GM20431 (cell line): Measurements from ENCODE around the gene ATP11B.
"Not testable (repeated sequence)": the region's sequence is repeated elsewhere in the genome, so short reads cannot be mapped to it uniquely, and the experiment has no call there.

ENCODE experiments used
- in situ Hi-C: fragments of 300-500 bp; cut with MseI, MboI; formaldehyde crosslinking; loops from one replicate; pipeline ENCODE4 v1.15.0; 2020; ENCODE audit warnings: low sequenced_read_pairs; ENCODE audit not compliant: unreplicated experiment

Gene ATP11B

DNA sequence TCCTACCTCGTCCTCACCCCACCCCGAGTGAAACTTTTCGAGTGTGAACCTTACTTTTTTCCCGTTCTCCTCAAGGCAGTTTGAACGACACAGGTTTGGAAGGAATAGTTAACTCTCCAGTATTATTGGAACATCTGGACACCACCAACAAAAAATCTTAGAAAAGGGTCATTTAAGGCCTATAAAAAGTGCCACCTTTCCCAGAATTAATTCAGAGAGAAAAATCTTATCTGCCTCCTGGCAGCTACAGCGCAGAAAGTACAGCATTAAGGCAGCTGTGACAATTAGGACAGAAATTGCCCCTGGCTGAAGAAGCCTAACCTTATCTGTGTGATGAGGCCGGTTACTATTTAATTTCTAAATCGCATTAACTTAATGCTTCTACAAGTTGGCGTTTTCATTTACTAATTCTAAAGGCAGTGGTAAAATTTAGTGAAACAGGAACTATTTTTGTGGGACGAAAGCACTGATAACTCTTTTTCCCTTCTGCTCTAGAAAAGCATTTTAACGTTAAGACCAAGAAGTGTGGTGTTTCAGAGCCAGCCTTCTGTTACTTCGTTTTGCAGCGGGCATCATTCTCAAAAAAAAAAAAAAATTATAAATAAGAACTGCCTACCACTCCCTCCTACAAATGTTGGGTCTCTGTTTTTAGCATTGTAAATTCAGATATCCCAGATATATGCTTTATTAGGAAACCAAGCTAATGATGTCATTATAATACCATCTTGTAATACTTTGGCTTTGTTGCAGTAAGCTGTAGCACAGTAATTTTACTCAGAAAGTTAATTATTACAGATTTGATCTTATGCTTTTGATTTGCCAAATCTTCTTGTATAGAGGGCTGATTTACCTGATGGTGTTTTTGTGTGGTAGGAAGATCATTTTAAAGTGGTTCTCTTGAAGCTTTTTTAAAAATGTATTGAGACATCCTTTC is 1.4 kb downstream of the ATP11B start:
- in situ Hi-C loops: no loop called here

DNA sequence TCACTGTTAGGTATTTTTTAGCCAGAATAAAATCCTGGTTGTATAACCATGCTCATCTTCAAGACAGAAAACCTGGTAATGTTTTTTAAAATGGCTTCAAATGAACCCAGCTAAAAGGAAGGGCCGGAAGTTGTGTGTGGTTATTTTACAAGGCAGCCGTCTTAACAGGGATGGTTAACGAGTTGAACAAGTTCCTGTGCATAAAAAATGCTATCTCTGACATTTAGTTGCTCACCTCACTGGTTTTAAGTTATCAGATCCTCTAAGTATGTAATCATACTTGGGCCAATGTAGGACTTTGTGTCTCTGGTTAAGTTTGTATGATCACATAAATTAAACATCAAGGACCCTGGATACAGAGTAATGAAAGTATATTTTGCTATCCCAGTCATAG is 2.1 kb downstream of the ATP11B start:
- in situ Hi-C loops: no loop called here

DNA sequence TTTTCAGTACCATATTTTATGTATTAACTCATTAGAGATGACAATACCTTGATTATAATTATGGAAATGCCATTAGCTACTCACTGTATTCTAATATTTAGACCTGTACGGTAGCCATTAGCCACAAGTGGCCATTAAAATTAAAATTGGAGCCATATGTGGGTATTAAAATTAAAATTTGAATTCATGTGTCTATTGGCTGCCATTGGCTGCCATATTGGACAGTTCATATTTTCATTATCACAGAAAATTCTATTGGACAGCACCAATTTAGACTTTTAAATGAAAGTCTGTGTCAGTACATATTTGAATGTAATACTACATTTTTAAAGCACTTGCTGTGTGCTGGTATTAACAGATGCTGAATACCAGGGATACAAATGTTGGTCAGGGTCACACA is 3.0 kb downstream of the ATP11B start:
- in situ Hi-C loops: no loop called here

DNA sequence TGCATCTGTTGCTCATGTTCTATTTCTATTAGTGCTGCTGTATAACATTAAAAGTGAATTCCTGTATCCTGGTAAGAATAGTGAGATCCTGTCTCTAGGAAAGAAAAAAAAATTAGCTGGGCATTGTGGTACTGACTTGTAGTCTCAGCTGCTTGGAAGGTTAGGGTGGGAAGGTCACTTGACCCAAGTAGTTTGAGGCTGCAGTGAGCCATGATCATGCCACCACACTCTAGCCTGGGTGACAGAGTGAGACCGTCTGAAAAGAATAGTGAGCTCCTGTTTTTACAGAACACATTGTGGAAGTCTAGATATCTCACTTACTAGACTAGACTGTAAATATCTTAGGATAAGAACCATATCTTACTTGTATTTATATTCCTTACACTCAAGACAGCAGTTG is 4.6 kb downstream of the ATP11B start:
- in situ Hi-C loops: no loop called here

DNA sequence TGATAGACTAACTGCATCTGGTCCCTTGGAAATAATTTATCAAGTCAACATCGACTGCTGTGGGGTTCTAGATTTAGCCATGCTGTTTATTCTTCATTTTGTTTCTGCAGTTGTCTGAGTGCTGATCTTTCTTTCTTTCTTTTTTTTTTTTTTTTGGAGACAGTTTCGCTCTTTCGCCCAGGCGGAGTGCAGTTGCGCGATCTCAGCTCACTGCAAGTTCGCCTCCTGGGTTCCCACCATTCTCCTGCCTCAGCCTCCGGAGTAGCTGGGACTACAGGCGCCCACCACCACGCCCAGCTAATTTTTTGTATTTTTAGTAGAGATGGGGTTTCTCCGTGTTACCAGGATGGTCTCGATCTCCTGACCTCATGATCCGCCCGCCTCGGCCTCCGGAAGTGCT is 5.8 kb downstream of the ATP11B start:
- in situ Hi-C loops: not testable (repeated sequence)

DNA sequence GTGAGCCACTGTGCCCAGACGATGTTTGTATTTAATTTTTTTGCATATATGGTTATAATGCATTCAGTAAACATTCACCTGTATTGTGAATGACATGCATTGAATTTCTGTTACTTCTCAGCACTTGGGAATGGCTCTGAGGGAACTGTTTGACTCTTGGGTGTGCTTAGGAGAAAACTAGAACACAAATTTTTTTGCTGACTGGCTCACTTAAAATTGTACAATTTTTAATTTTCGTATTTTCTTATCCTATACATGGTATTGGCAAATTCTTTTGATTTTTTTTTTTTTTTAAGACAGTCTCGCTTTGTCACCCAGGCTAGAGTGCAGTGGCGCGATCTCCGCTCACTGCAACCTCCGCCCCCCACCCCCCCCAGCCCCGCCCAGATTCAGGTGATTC is 7.2 kb downstream of the ATP11B start:
- in situ Hi-C loops: no loop called here

DNA sequence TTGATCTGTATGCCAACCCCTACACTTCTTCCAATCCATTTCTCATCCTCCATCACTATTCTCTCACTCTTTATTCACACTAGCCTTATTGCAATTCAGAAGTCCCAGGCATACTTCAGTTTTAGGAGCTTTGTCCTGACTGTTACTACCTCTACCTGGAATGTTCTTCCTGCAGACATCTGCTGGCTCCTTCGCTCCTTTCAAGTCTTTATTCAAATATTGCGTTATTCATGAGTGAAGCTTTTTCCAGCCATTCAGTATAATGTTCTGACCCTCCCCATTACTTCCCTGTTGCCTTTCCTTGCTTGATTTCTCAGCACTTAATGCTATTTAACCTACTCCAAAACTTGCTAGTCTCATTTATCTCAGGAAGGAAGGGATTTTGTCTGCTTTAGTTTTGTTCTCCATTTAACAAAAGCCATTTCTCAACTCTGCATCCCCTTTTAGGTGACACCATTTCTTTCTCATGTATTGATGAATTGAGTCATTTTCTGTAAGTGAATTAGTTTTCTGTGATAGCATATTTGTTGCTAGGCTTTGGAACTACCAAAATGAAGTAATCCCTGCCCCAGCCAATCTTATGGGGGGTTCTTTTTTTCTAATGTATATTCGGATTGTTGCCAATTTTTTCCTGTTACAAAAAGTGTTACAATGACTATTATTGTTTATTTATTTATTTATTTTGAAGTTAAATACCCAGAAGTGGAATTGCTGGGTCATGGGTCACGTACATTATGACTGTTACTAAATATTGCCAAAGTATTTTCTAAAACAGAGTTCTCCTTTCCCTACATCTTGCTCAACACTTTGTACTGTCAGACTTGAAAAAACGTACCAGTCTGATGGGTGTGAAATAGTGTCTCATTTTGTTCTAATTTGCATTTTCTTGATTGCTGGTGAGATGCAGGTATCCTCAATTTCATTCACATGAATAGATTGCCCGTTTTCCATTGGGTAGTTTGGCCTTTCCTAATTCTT is 9.4 kb downstream of the ATP11B start:
- in situ Hi-C loops: no loop called here

DNA sequence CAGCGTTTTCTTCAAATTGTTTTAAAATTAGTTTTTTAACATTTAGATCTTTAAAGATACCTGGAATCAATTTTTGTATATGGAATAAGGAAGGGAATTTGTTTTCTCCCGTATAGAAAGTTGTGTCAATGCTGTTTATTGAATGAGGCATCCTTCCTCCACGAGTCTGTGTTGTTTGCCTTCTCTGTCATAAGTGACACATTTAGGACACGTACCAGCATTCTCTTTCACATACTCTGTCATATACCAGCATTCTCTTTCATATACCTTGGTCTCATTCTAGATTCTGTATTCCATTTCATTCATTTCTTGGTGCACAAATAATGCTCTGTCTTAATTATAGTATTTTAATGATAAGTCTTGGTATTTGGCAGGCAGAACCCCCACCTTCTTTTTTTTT is 10.3 kb downstream of the ATP11B start:
- in situ Hi-C loops: no loop called here

DNA sequence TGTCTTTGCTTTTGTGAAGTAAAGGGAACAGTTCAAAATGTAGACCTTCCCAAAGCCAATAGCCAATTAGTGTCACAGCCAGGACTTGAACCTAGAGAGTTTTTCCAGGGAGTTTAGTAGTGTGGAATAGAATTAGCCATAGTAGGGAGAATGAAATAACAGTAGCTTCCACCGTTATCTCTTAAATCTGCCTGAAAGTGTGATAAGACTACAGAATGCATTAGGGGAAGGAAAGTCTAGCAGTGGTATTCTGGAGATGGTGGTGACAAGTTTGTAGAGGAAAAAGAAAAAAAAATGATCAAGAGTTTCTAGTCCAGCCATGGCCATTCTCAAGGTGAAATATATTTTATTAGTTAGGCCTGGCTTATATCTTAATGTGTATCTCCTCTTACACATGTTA is 13.8 kb downstream of the ATP11B start:
- in situ Hi-C loops: no loop called here

DNA sequence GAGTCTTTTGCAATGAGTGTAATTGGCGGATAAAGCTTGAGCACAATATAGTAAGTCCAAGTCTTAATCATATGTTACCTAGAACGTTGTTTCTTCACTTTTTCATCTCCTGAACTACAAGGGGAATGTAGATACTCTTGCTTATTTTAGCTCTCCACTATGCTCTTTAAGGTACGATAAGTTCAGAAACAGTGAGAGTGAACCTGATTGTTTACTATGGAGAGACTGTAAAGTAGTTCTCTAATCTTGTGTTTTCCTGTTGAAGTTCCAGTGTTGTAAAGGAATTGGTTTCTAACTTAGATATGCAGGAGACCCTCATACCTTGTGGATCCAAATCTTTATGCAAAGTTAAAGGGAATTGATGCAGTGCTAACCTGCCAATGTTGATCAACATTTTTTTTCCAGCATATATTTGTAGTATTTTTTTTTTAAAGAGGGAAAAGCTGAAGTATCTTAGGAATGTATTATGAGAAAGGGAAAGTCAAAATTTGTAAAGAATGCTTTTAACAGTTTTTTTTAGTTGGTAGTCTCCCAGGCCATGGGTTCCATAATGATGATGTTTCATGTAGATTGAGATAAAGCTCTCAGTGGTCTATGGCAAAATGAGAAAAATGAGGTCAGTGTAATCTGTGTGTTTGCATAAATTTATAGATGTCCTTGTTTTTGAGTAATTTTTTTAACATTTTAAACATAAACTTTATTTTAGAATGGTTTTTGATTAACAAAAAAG is 14.9 kb downstream of the ATP11B start:
- in situ Hi-C loops: no loop called here

DNA sequence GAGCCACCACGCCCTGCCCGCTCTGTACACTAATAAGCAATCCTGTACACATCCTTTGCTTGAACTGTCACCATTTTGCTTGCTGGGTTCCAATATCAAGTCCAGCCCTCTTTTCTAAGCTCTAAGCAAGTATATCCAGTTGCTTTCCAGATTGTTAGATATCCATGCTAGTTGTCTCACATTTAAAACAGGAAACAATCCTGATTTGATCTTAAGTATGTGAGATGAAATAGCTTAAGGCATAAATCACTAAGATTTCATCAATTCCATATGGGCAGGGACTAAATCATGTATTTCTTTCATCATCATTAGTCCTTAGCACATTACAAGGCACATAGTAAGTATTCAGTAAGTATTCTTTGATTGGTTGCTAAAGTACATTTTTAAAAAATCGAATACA is 16.2 kb downstream of the ATP11B start:
- in situ Hi-C loops: no loop called here

DNA sequence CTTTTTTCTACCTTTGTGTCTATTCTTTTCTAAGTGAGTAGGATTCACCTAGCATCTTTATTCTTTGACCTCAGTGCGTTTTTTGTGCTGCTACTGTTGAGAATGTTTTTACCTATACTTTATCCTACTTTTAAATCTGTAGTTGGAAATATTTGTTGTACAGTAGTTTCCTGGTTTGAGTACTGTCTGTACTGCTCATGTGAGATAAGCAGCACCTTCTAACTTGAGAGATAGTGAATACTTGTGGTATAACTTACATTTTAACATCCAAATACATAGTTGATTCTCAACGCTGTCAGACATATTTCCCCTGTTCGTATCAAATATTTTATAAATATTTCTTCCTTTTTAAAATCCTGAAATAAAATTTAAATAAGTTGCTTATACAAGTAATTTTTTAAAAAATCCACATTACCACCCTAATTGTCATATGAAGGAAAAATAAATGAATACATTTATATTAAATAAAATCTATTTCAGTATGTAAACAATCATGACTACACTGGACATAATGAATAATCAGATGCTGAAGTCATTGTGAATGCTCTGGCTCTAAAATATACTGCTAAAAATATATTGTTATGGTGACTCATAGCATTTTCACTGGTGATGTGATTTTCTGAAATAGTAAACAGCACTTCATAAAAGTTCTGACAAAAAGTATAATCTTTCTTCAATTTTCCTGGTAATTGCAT is 17.4 kb downstream of the ATP11B start:
- in situ Hi-C loops: no loop called here

DNA sequence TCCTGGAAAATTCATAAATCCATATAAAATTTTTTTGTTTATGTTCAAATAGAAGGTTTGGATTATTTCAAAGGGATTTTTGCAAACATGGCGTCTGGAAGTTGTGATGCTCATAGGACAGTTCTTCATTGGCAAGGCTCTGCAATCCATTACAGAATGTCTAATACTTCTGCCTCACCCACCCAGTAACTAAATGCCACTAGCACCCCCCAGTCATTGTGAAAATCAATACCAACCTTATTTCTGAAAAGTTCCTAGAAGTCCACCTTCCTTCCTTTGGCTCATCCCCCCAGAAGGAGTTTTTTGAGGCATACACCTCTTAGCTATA is 17.9 kb downstream of the ATP11B start:
- in situ Hi-C loops: no loop called here

DNA sequence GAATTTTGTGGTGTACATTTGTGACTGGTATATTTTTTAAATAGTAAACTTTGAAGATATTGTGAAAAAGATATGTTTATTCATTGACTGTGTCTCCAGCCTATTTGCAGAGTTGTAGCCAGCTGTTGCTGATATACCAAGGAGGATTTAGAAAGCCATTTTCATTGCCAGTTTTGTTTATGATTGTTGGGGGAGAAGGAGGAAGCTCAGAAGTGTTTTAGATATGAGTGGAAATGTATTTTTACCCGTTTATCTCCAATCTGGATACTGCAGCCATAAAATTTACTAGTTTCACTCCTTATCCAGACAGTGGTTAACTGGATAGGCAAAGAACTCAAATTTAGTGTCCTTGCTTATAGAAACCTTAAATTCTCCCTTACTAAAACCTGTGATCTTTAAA is 18.8 kb downstream of the ATP11B start:
- in situ Hi-C loops: no loop called here

DNA sequence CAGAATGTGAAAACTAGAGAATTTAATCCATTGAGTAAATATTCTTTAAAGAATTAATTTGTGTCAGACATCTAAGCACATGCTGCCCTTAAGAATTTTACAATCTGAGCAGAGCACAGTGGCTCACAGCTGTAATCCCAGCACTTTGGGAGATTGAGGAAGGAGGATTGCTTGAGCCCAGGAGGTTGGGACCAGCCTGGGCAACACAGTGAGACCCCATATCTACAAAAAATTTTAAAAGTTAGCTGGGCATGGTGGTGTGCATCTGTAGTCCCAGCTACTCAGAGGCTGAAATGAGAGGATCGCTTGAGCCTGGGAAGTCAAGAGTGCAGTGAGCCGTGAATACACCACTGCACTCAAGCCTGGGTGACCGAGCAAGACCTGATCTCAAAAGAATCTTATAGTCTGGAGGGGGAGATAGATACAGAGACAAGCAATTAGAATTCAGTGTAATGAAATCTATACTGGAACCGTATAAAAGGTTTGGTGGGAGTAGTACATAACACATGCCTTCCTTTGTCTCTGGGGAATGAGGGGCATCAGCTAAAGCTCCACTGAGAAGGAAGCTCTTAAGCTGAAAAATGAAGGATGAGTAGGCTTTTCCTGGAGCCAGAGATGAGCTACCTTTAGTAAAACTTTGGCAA is 21.2 kb downstream of the ATP11B start:
- in situ Hi-C loops: no loop called here

DNA sequence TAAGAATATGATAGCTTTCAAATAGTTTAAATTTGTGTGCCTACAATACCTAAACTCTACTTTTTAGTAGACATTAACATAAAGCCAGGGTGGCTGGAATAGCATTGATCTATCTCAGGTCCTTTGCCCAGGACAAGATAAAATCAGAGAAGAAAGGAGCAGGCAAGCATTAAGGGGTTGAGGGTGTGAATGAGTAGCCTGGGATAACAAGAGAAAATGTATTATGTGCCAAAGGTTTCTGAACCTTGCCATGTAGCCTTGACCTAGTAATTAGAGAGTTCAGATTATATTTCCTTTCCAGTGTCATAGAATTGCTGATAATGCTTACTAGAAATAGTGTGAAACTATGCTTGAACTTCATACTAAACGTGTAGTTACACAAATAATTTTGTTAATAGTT is 22.9 kb downstream of the ATP11B start:
- in situ Hi-C loops: no loop called here

DNA sequence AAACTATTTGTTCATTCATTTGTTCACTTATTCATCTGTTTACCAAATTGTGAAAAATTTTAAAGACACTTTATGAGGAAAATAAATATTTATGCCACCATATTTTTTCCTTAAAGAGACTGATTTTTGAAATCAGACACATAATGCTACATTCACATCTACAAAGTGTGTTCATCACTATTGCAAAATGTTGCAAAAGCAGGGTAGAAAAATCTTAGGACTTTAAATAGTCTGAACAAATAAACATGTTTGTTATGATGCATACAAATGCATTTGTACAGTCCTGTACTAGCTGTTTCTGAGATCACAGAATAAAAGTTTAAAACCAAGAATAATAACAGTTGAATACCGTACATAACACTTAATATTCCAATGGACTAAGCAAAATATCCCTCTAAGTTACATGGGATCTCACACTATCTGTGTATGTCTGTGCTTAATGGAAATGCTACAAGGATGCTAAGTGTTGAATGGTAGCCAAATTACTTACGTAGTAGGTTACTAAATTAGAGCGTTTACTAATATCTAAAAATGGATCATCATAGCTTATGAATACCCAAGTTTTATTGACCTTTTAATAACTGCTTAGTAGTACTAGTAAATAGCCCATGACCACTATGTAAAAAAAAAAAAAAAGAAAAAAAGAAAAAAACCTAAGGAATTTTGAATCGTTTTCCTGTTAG is 25.1 kb downstream of the ATP11B start:
- in situ Hi-C loops: no loop called here

DNA sequence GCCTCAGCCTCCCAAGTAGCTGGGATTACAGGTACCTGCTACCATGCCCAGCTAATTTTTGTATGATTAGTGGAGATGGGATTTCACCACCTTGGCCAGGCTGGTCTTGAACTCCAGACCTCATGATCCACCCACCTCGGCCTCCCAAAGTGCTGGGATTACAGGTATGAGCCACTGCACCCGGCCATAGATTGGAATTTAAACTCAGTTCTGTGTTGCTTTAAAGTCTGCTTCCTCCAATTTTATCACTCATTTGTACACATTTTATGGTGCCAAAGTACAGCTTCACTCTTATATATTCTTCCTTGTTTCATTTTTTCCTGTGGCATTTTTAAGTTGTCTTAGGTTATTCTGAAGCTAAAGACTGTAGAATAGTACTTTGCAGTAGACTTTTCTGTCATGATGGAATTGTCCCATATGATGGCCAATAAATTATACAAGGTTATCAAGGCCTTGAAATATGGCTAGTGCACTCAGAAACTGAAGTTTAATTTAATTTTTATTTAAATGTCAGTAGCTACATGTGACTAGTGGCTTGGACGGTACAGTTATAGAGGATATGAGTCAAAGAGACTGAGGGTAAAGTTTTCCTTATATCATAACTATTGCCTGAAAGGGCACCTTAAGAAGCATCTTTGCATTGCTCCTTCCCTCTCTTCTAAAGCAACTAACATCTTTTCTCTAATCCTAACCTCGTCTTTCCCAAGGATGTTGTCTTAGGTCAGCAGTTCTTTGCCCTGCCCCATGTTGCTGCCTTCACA is 28.1 kb downstream of the ATP11B start:
- in situ Hi-C loops: no loop called here
